HG03571 (cell line): ENCODE measurements around the gene CFAP53.
"Not testable (repeated sequence)": the region's sequence is repeated elsewhere in the genome, so short reads cannot be mapped to it uniquely, and the experiment has no call there.

Experiments
- ATAC-seq: cut with Tn5 transposase; IDR thresholded peaks from one replicate; pipeline ENCODE4 v1.9.1; 2021; ENCODE audit not compliant: unreplicated experiment

Gene CFAP53

GRCh38 chr18:50288348-50289107 is 22.2 kb upstream of the CFAP53 start:
- not testable (repeated sequence) for ATAC-seq

- ATAC-seq = peak; percentile 88
Measured at GRCh38 chr18:50287441-50288347, 21.4 kb upstream of the CFAP53 start, which contains the start of gene CXXC1. TSS of gene CXXC1 (minus strand) at chr18:50287692. CDS start at chr18:50287589, 103 bp downstream.

- no peak for ATAC-seq
Measured at GRCh38 chr18:50287028-50287440, 20.7 kb upstream of the CFAP53 start.

GRCh38 chr18:50286391-50287027 is 20.2 kb upstream of the CFAP53 start:
- no peak for ATAC-seq

- no peak for ATAC-seq
Measured at GRCh38 chr18:50285631-50286321, 19.5 kb upstream of the CFAP53 start.

- ATAC-seq = no peak
Measured at GRCh38 chr18:50285071-50285470, 18.8 kb upstream of the CFAP53 start.

- ATAC-seq = no peak
Measured at GRCh38 chr18:50284255-50284885, 18.1 kb upstream of the CFAP53 start.

- no peak for ATAC-seq
Measured at GRCh38 chr18:50283469-50284209, 17.3 kb upstream of the CFAP53 start.

- no peak for ATAC-seq
Measured at GRCh38 chr18:50282521-50283335, 16.4 kb upstream of the CFAP53 start.

GRCh38 chr18:50281972-50282520 is 15.8 kb upstream of the CFAP53 start:
- no peak for ATAC-seq

- ATAC-seq = peak; percentile 85
Measured at GRCh38 chr18:50281295-50281971, 15.1 kb upstream of the CFAP53 start, which contains the start of gene MBD1. TSS of gene MBD1 (minus strand) at chr18:50281523. CDS start at chr18:50279992, 1,531 bp downstream.

GRCh38 chr18:50280707-50281294 is 14.5 kb upstream of the CFAP53 start:
- ATAC-seq = no peak

- no peak for ATAC-seq
Measured at GRCh38 chr18:50279752-50280151, 13.5 kb upstream of the CFAP53 start.

GRCh38 chr18:50277942-50278341 is 11.6 kb upstream of the CFAP53 start:
- ATAC-seq = no peak

- ATAC-seq = no peak
Measured at GRCh38 chr18:50276452-50276851, 10.2 kb upstream of the CFAP53 start.

- ATAC-seq = no peak
Measured at GRCh38 chr18:50275503-50276036, 9.3 kb upstream of the CFAP53 start.

GRCh38 chr18:50274941-50275340 is 8.6 kb upstream of the CFAP53 start:
- ATAC-seq = no peak
